GM15510 (cell line): ENCODE results near the gene RHBDF2.

ENCODE experiments used
- POLR2A ChIP-seq: IDR thresholded peaks from 3 replicates; pipeline ENCODE4 v1.6.1; 2011; ENCODE audit warnings: borderline replicate concordance; ENCODE audit not compliant: insufficient read length; ENCODE audit errors: extremely low read depth

Gene RHBDF2

GRCh38 chr17:76541739-76542454 lies 40.7 kb upstream of the RHBDF2 start:
- no peak for TF ChIP-seq POLR2A

- TF ChIP-seq POLR2A: no peak
These were observed 39.4 kb upstream of the RHBDF2 start for GRCh38 chr17:76540381-76541300.

DNA sequence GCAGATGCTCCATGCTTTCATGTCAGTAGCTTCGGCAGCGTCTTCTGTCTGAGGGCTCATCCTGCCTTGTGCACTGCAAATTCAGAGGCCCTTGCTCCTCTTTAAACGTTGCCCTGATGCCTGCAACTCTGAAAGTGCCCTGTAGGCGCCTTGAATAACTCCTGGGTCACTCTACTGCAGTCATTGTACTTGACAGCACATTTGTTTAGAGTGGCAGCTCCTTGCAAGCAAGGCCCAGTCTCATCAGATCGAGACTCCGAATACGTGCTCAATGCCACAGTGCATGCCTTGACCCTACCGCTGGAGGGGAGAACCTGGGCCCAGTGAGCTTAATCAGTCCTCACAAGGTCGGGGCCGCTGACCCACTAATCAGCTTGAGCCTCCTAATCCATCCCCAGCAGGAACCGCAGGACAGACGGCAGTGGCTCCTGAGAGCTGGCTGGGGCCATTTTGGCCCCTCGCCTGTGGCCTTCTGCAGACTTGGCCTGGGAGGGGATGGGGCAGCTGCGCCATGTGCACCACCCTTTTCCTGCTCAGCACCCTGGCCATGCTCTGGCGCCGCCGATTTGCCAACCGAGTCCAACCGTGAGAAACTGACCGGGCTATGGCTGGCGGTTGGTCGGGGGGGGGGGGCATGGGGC lies 38.5 kb upstream of the RHBDF2 start, which contains the start of gene PRCD:
TSS of gene PRCD (plus strand) at position 414 of the 641 bp plus-strand sequence. CDS start at position 512, 98 bp downstream.
- no peak for TF ChIP-seq POLR2A

- no peak for TF ChIP-seq POLR2A
These were observed 37.8 kb upstream of the RHBDF2 start for GRCh38 chr17:76538941-76539570.

GRCh38 chr17:76538281-76538931 lies 37.2 kb upstream of the RHBDF2 start:
- no peak for TF ChIP-seq POLR2A

- TF ChIP-seq POLR2A: no peak
These were observed 36.5 kb upstream of the RHBDF2 start, which contains the start of gene CYGB for GRCh38 chr17:76537578-76538280. TSS of gene CYGB (minus strand) at chr17:76537709. CDS start at chr17:76537542, 167 bp downstream.

DNA sequence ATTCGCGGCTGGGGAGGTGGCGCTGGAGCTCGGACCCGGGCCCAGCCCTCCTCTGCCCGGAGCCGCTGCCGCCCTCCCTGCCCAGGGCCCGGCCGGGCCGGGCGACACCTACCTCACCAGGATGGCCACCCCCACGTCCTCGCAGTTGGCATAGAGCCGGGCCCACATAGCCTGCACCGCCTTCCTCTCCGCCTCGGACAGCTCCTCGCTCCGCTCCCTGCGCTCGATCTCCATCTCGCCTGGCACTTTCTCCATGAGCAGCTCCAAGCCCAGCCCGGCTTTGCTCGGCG lies 36.0 kb upstream of the RHBDF2 start:
- no peak for TF ChIP-seq POLR2A

GRCh38 chr17:76536511-76537287 lies 35.5 kb upstream of the RHBDF2 start:
- TF ChIP-seq POLR2A: no peak

DNA sequence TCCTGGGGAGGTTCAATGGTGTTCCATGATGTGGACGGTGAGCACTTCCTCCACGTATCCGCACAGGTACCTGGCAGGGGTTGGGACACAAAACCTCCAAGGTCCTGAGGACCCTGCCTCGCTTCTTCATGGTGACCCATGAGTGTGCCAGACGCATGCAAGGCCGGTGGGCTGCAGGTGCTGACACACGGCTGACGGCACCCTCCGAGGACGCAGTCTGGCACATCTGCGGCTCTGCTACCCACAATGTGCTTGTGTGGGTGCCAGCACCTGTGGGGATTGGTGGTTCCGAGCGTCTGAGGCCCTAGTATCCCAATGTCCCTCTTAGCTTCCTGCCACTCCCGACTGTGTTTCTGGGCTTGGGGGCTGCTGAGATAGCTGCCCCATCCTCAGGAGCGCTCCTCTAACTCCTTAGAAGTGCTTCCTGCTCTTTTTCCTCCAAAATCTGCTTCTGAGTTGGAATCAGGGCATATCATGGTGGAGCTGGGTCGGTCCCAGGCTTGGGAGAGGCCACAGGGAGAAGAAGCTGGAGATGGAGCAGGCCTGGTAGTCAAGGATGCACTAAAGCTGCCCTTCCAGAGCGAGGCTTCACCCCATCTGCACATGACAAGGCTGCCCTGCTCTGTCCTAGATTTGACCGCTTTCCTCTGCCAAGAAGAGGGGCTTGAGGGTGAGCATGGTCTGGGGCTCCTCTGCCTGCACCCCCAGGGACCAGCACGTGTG lies 34.7 kb upstream of the RHBDF2 start:
- no peak for TF ChIP-seq POLR2A

- TF ChIP-seq POLR2A: no peak
These were observed 33.9 kb upstream of the RHBDF2 start for GRCh38 chr17:76534831-76535732.

- TF ChIP-seq POLR2A: no peak
These were observed 30.9 kb upstream of the RHBDF2 start for GRCh38 chr17:76532072-76532651.
